ENCODE data around the gene DUOX2.

The DUOX2 gene

DNA sequence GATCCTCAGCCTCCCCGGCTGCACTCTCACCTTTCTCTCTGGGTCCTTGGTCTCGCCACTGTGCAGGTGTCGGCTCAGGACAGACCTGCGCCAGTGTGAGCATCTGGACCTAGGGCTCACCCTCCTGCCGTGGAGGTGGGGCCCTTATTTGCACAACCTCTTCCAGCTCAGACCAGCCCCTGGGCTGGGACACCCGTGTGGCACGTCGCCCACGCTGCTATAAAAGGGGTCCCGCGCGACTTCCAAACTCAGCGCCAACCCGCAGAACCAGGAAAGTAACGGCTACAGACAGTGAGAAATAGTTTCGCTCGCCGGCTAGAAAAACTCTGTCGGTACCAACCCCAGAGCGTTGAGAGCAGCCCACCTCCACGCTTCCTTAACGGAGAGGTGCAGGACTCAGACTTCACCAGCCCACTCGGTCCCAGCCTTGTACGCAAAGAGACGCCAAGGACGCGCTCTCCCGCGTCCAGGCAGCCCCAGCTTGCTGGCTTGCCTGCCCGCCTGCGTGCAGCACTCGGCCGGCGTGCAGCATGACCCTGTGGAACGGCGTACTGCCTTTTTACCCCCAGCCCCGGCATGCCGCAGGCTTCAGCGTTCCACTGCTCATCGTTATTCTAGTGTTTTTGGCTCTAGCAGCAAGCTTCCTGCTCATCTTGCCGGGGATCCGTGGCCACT is at the start of gene DUOX2, which contains the start of gene DUOXA2:
TSS of gene DUOX2 (minus strand) at position 97 of the 675 bp plus-strand sequence. CDS start 761 bp downstream, outside the sequence.
TSS of gene DUOXA2 (plus strand) at position 251 of the 675 bp plus-strand sequence. CDS start at position 531, 280 bp downstream.
- no peak for DNase-seq (ENCODE audit: low spot score)

DNA sequence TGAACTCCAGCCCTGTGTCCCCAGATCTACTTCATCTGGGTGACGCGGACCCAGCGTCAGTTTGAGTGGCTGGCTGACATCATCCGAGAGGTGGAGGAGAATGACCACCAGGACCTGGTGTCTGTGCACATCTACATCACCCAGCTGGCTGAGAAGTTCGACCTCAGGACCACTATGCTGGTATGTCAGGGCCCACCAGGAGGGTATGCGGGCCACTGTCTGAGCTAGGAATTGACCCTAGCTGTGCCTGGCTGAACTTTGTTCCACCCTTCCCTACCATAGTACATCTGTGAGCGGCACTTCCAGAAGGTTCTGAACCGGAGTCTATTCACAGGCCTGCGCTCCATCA is 49.5 kb upstream of the DUOX2 start:
- DNase-seq (ENCODE audit: low spot score), result no peak

DNA sequence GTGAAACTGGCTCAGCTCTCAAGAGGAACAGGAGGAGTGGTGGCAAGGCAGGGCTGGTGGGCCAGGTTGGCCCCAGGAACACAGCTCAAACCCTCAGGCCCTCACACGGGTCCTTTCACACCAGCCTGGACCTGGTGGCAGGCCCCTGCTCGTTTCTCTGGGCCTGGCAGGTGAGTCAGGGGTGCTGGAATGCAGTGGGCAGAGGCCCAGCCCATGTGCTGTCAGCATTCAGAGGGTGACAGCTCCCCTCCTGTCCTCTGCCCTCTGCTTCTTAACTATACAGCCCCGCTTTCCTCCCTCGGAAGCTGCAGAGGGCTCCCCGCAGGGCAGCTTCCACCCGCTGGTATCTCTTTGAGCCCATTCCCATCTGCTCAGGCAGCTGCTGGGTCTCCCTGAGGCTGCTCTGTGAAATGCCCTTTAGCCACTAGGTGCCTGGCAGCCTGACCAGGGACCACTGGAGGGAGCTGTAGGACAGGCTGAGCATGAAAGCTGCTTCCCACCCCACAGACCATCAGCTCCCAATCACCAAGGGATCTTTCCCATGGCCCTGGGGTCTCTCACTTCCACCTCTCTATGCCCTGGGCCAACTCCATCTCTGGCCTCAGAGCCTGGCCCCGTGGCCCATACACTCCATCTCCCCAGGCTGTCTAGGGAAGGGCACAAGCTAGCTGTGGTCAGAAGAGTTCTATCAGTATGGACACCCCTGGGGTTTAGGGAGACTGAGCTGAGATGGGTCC is 49.0 kb upstream of the DUOX2 start:
- DNase-seq (ENCODE audit: low spot score), result peak; percentile 55

DNA sequence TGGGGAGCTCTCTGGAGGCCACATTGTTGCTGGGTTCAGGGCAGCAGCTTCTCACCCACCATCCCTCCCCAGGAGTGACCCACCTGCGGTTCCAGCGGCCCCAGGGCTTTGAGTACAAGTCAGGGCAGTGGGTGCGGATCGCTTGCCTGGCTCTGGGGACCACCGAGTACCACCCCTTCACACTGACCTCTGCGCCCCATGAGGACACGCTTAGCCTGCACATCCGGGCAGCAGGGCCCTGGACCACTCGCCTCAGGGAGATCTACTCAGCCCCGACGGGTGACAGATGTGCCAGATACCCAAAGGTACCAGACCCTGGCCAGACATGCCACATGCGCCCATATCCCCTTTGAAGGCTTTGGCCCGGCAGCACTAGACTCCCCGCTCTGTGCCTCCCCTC is 47.7 kb upstream of the DUOX2 start:
- DNase-seq (ENCODE audit: low spot score), result no peak

DNA sequence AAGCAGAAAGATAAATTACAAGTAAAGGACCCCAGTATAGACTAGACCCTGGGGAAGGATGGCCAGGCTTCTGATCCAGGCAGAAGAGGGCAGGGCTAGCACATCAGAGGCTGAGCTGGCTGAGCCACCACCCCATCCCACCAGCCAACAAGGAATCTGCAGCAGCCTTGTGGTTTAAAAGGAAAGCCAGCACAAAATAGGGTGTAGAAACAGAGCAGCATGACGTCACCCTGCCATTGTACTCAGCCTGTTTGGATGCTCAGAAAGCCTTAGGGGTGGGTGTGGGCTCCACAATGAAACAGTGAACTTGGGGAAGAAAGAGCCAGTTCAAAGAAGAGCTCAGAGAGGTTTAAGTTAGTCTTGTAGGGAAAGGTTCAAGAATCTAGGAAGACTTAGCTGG is 44.0 kb upstream of the DUOX2 start:
- no peak for DNase-seq (ENCODE audit: low spot score)

DNA sequence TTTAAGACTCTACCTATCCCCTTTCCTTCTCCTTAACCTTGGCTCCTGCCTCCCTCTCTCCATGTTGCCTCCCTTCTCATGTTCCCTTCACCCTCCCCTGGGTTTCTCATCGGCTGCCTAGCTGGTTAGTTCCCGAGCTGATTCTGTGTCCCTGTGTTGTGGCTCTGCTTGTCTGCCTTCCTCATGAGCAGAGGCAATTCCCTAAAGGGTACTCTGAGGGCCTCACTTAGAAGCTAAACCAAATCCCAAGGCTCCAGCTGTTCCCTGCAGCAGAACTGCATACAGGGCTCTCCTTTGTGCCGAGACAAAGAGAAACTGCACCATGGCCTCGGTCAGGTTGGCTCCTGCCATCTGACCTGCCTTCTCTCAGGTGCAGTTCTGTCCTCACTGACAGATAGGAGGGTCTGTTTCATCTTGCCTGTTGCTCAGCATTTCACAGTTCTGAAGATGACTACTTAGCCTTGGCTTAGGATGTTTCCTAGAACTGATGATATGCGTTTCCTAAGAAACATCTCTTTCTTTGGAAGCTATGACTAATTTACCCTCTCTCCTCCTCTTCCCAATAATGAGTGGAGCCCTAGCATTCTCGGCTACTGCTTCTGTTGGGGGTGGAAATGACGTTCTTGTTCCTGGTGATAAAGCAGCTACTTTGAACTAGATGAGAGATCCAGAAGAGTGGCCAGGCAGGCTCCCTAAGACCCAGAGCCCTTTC is 42.9 kb upstream of the DUOX2 start:
- DNase-seq (ENCODE audit: low spot score), result no peak

DNA sequence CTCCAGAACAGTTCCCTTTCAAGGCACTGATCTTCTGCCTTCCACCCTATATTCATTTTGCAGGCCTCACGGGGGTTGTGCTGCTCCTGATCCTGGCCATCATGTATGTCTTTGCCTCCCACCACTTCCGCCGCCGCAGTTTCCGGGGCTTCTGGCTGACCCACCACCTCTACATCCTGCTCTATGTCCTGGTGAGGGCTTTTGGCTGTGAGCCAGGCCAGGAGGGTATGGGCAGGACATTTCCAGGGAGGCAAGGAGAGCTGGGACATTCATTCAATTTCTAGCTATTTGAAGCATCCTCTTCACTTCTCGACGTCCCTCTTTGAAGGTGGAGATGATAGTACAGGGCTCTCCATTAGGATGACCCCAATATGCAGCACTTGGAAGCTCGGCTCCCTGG is 41.8 kb upstream of the DUOX2 start:
- DNase-seq (ENCODE audit: low spot score), result no peak

DNA sequence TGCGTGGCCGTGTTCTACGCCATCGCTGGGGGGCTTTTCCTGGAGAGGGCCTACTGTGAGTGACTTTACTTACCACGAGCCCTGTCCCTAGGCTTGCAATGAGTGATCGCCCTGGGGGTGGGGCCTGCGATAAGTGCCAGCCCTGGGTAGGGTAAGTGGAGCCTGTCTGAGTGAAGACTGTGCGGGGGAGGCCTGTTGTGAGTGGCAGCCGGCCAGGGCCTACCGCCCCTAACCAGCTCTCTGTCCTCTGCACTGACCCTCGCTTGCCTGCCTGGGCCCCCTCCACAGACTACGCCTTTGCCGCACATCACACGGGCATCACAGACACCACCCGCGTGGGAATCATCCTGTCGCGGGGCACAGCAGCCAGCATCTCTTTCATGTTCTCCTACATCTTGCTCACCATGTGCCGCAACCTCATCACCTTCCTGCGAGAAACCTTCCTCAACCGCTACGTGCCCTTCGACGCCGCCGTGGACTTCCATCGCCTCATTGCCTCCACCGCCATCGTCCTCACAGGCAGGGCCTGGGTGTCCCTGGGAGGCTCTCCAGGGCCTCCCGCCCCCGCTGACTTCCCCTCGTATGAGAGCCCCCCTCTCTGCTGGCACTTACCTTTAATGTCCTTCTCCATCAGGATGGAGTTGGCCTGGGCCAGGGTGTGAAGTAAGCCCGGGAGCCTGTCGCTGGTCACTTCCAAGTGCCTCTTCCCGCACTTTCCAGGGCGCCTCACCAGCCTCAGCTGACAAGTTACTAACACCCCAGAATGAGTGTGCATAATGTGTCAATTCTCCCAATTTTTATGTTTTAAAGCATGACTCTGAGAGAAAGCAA is 38.2 kb upstream of the DUOX2 start:
- DNase-seq (ENCODE audit: low spot score), result no peak

DNA sequence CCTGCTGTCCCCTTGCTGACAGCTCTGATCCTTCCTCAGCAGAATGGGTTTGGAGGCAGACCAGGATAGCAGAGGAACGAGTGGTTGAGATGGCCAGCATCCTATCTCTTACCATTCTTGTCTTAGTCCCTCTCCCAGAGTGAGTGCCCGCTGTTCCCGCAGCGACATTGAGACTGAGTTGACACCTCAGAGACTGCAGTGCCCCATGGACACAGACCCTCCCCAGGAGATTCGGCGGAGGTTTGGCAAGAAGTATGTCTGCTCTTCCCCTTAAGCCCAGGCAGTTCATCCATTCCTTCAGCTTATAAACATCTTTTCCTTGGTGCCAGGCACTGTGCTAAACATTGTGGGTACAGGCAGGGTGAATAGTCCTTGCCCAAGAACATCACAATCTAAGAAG is 37.0 kb upstream of the DUOX2 start:
- DNase-seq (ENCODE audit: low spot score), result no peak

DNA sequence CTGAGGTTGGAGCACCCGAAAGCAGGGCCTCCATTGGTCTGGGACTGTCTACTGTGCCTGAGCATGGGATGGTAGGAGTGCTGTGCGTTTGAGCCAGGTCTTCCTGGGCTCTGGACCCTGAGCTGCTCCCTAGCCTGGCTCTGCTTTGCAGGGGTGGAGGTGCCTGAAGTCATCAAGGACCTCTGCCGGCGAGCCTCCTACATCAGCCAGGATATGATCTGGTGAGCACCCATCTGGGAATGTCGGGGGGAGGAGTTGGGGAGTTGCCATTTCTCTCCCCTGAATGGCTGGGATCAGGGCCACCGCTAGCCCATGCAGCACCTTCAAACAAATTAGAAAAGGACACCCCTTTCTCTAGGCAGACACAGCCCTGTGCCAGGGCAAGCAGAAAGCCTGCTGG is 36.5 kb upstream of the DUOX2 start:
- DNase-seq (ENCODE audit: low spot score), result no peak

DNA sequence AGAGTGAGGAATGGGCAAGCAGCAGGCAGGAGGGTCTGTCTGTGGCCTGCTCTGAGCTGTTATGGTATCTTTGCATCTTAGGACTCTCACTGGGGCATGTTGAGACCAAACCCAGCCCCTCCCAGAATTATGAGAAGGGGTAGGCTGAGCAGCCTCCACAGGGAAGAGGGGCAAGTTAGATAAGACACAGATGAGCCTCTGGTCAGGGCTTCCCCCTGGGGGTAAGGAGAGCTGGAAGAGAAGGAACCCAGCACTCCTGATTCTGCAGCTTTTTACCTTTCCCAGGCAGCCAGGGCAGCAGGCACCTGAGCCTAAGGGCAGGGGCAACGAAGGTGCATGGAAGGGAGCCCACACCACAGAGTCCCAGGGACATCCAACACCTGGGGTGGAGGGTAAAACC is 35.1 kb upstream of the DUOX2 start:
- no peak for DNase-seq (ENCODE audit: low spot score)

DNA sequence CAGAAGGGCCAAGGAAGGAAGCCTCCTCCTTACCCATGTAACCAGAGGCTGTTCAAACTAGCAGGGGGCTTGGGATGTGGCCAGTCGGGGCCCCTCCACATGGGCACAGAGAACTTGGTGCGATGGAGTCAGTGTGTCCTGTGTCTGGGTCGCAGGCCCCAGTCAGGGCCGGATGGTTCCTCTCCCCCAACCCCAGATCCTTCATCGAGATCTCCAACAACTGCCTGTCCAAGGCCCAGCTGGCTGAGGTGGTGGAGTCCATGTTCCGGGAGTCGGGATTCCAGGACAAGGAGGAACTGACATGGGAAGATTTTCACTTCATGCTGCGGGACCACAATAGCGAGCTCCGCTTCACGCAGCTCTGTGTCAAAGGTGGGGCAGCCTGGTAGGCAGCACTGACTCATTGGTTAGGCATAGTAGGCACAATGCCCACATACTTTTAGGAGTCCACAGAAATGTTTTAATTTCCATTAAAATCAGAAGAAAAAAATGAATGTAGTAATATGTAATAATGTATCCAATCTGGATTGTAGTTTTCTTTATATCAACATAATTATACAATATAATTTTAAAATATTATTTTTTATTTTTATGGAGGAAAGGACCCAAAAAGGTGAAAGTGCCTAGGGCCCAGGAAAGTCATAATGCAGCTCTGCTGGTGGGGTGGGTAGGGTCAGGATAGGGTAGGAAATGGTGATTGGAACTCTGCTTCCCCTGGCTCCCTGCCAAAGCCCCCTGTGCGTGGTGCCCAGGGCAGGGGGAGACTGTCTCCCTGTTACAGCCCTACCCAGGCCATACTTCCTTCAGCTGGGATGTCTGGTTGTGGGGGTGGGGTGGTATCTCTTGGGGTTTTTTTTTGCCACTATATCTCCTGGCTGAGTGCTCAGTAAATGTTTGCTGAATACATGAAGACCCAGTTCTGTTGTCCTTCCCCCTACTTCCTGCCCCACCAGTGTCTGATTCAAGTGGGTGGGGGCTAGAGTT is 34.4 kb upstream of the DUOX2 start:
- no peak for DNase-seq (ENCODE audit: low spot score)

DNA sequence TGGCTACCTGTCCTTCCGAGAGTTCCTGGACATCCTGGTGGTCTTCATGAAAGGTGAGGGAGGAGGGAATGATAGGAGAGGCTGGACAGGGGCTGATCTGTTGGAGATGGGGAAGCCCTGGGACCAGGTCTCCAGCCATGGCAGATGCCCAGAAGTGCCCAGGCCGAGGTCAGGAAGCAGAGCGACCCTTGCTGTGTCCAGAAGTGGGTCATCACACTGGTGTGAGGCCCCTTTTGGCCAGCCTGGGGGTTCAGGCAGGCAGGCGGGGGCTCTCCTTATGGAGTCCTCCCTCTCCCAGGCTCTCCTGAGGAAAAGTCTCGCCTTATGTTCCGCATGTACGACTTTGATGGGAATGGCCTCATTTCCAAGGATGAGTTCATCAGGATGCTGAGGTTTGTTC is 33.6 kb upstream of the DUOX2 start:
- DNase-seq (ENCODE audit: low spot score), result no peak

DNA sequence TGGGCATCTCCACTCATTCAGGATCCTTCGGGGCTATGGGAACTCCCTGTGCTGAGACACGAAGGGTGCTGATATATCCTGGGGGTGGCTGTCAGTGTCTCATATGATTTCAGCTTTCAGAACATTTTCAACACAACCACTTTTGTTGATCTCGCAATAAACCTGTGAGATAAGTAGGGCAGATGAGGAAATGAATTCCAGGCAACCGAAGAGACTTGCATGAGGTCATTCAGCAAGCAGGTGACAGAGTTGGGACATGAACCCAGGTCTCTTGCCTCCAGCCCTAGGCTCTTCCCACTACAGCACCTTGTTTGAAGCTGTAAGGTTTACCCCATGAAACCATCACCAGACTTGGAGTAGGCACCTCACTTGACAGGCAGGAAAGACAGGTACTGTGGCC is 32.4 kb upstream of the DUOX2 start:
- DNase-seq (ENCODE audit: low spot score), result no peak

DNA sequence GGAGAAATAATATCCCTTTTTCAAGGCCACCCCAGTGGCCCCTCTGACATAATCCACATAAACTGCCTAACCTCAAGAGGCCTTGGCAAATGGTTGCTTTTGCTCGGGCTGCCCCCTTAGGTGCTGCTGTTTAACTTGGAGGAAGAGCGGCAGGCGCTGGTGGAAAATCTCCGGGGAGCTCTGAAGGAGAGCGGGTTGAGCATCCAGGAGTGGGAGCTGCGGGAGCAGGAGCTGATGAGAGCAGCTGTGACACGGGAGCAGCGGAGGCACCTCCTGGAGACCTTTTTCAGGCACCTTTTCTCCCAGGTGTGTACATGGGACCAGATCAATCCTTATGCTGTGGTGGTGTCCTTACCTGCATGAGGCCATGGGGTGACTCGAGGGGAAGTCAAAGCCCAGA is 30.8 kb upstream of the DUOX2 start:
- DNase-seq (ENCODE audit: low spot score), result no peak

DNA sequence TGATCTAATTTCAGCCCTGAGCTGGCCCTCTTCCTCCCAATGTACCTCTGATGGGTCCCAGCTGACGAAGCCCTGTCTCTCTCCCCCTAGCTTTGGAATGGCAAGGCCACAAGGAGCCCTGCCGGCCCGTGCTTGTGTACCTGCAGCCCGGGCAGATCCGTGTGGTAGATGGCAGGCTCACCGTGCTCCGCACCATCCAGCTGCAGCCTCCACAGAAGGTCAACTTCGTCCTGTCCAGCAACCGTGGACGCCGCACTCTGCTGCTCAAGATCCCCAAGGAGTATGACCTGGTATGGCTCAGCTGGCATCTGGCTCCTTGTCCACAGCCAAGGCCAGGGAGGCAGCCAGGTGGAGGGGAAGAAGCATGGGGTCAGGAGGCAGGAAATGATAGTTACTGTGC is 30.0 kb upstream of the DUOX2 start:
- no peak for DNase-seq (ENCODE audit: low spot score)

DNA sequence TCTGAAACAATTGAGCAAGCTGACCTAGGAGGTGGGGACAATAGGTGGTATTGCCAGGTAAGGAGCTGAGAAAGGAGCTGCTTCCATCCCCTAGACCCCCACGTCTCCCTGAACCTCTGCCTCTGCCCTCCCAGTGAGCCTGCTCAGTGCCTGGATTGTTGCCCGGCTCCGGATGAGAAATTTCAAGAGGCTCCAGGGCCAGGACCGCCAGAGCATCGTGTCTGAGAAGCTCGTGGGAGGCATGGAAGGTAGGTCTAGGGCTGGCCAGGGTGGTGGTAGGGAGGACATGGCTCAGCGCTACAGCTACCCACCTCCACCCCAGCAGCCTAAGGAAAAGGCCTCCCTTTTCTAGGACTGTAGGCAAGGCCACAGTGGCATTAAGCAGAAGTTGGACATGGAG is 29.1 kb upstream of the DUOX2 start:
- DNase-seq (ENCODE audit: low spot score), result no peak

DNA sequence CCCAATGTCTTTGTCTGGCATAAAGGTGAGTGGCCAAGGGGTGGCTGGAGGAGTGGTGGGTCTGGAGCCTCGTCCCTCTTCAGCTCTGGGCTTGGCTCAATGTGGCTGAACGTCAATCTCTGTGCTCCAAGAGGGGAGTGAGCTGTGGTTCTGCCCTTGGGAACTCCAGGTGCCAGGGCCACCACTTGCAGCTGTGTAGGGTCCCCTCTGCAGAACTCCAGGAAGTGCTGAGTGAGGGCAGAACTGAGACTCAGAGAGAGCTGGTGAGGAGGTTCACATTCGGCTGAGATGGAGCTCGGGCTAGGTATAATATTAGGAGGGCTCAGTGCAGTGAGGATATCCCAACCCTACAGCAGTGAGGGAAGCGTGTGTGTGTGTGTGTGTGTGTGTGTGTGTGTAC is 27.4 kb upstream of the DUOX2 start:
- DNase-seq (ENCODE audit: low spot score), result no peak

DNA sequence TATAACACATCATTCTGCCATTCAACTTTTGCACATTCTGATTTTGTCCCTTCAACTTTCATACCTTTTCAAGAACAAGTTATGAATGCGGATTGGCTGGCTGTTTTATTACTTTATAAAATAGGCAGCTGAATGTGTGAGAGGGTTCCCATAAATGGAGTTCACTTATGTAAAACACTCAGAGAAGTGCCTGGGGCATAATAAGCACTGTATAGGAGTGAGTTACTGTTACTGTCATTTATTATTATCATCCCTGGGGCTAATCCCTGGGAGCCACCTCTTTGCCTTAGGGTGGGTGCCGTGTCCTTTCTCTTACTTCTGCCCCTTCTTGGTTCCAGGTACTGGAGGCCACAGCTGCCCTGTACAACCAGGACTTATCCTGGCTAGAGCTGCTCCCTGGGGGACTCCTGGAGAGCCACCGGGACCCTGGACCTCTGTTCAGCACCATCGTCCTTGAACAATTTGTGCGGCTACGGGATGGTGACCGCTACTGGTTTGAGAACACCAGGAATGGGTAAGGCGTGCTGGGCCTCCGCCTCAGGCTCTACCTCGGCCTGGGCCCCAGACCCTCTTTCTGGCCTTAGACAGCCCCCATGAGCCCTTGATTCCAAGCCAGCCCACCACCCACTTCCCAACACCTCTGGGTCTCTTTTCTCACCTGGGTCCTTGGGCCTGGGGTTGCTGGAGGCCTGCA is 26.7 kb upstream of the DUOX2 start:
- DNase-seq (ENCODE audit: low spot score), result no peak

DNA sequence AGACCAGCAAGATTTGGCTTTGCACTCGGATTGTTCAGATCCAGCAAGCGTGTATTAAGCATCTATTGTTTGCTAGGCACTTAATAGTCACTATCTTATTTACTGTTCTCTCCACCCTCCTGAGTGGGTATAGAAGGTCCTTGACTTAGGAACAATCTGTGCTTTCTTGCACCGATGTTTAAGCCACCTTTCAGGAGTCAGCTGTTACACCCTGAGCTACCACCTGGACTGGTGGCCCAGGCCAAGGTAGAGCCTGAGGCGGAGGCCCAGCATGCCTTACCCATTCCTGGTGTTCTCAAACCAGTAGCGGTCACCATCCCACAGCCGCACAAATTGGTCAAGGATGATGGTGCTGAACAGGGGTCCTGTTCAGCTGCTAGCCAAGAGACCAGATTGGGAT is 25.8 kb upstream of the DUOX2 start:
- DNase-seq (ENCODE audit: low spot score), result no peak
